Effector memory CD8-positive, alpha-beta T cell (primary cell): ENCODE measurements around the gene FRMD4B.

Experiments
- ATAC-seq: fragments of 150-1000 bp; cut with Tn5 transposase; replicated peaks from 2 replicates; pipeline ENCODE4 v1.10.0; 2021; ENCODE audit warnings: mild to moderate bottlenecking, moderate library complexity
- DNase-seq, 3 experiments: peaks; one replicate each; pipeline ENCODE4 v3.0.0; 2021
- H3K27ac Mint-ChIP-seq, 2 donors: one replicate each; pipeline ENCODE4 v1.8.0; 2022; ENCODE audit warnings: mild to moderate bottlenecking in 2 of 2, mixed read lengths in 2 of 2, moderate library complexity in 2 of 2
- H3K27me3 Mint-ChIP-seq, 2 donors: one replicate each; pipeline ENCODE4 v1.8.0; 2022; ENCODE audit warnings: mixed read lengths in 2 of 2
- H3K36me3 Mint-ChIP-seq: one replicate; pipeline ENCODE4 v1.8.0; 2022; ENCODE audit warnings: mild to moderate bottlenecking, moderate library complexity, mixed read lengths; ENCODE audit not compliant: insufficient read depth
- H3K4me1 Mint-ChIP-seq, 2 donors: one replicate each; pipeline ENCODE4 v1.8.0; 2022; ENCODE audit warnings: low read depth in 2 of 2, mixed read lengths in 2 of 2
- H3K4me3 Mint-ChIP-seq, 2 donors: one replicate each; pipeline ENCODE4 v1.8.0; 2022; ENCODE audit warnings: mild to moderate bottlenecking in 2 of 2, mixed read lengths in 2 of 2, moderate library complexity in 2 of 2
- H3K9me3 Mint-ChIP-seq, 2 donors: one replicate each; pipeline ENCODE4 v1.8.0; 2022; ENCODE audit warnings: mixed read lengths in 2 of 2

FRMD4B gene

DNA sequence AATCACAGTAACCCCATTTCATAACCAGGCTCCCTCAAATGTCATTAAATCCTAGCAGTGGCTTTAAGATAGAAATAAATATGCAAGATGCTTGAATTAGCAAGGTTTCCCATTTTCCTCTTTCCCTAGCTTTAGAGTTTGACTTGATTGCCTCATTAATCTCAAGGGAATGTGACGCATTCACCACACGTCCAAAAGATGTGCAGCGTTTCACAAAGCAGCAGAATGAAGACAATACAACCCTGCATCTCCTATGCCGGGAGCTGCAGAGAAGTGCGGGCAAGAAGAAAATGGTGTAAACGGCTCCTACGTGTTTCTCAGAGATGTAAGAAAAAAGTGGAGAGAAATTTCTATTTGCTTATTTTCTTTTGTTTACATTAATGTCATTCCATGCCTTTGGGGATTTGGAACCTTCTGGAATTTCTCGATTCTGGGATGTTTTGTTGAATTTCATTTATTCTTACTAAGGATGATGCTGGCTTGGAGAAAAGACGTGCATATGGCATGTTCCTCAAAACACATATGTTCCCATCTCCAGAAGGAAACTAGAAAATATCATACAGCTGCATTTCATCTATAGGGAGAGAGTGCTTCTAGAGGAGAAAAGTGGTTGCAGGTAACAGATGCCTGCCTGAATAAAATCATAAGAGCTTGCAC lies 27.8 kb upstream of the FRMD4B start:
- Mint-ChIP-seq H3K27ac (no peak overlapping the region), H3K4me3 (no peak overlapping the region), H3K36me3 (no peaks in the 10 kb centered on the region), H3K9me3 (no peaks in the 10 kb centered on the region), H3K27me3 (peaks cover 0 to 7% of the 10 kb centered on the region in 2 donors), H3K4me1 (peaks cover 5% of the 10 kb centered on the region in 2 donors)
- ATAC-seq (no peak), DNase-seq (no peak)

DNA sequence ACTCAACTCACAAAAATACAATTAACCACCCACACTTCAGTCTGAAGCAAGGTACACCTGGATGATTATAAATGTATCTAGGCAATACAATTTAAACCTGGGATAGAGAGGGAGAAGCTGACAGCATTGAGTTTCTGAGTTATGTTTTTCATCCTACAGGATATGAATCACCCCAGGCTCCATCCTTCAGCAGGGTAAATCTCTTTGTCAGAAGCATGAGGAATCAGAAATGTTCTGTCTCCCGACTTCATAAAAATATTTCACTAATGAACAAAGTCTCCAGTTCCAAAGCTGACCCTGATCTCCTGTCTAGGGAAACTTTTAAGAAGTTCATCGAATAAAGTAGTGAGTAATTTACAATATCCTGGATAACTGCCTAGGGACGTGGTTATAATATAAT lies 25.5 kb upstream of the FRMD4B start:
- Mint-ChIP-seq H3K27me3 (peaks cover 0 to 5% of the 10 kb centered on the region in 2 donors), H3K27ac (no peak overlapping the region), H3K36me3 (no peaks in the 10 kb centered on the region), H3K4me1 (peaks cover 5% of the 10 kb centered on the region in 2 donors), H3K4me3 (no peak overlapping the region), H3K9me3 (no peaks in the 10 kb centered on the region)
- DNase-seq (no peak), ATAC-seq (no peak)

GRCh38 chr3:69410301-69410700 lies 24.4 kb upstream of the FRMD4B start:
- no peak overlapping the region for H3K4me3 Mint-ChIP-seq
- H3K9me3 Mint-ChIP-seq, result no peaks in the 10 kb centered on the region
- H3K27ac Mint-ChIP-seq, result no peak overlapping the region
- H3K27me3 Mint-ChIP-seq, result peaks cover 0 to 5% of the 10 kb centered on the region in 2 donors
- H3K36me3 Mint-ChIP-seq, result no peaks in the 10 kb centered on the region
- ATAC-seq (peak; percentile 94), DNase-seq (peak; percentile 62 to 64 (median 63))
- peaks cover 5% of the 10 kb centered on the region in 2 donors for H3K4me1 Mint-ChIP-seq

DNA sequence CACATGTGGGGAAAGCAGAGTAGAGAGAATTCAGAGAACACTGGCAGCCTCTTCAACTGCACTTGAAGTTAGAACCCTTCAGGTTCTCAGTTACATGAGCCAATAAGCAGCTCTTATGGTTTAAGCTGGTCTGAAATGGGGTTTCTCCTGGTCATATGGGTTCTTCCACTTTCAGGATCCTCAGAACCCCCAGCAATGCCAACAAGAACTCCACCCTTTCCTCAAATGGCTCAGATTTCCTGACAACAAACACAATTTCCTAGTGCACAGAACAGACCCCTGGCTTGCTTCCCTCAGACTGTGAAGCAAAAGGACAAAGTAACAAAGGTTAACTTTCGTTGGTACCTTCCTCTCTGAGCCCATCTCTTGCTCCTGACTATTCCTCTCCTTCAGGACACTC lies 23.9 kb upstream of the FRMD4B start:
- DNase-seq (no peak), ATAC-seq (no peak)
- H3K4me1 Mint-ChIP-seq, result peaks cover 5% of the 10 kb centered on the region in 2 donors
- H3K27me3 Mint-ChIP-seq, result peaks cover 0 to 5% of the 10 kb centered on the region in 2 donors
- H3K27ac Mint-ChIP-seq, result no peak overlapping the region
- H3K4me3 Mint-ChIP-seq, result no peak overlapping the region
- no peaks in the 10 kb centered on the region for H3K36me3 Mint-ChIP-seq
- no peaks in the 10 kb centered on the region for H3K9me3 Mint-ChIP-seq

DNA sequence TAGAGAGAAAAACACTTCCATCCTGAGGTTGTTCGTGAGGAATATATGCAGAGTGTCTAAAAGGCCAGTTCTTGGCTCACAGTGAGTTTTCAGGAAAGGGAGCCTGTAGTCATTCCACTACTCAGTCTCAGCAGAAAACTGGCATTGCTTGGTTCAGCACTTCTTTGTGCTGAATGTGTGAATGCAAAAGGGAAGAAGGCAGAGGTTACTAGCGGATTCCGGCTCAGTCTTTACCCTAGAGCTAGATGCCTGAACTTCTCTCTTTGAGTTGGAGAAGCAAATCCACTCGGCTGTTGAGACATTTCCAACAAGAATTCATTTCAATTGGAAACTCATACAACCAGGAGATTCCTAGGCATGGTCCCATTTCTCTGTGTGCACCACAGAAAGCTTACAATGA lies 23.1 kb upstream of the FRMD4B start:
- H3K9me3 Mint-ChIP-seq, result no peaks in the 10 kb centered on the region
- no peaks in the 10 kb centered on the region for H3K36me3 Mint-ChIP-seq
- H3K4me3 Mint-ChIP-seq, result no peak overlapping the region

DNA sequence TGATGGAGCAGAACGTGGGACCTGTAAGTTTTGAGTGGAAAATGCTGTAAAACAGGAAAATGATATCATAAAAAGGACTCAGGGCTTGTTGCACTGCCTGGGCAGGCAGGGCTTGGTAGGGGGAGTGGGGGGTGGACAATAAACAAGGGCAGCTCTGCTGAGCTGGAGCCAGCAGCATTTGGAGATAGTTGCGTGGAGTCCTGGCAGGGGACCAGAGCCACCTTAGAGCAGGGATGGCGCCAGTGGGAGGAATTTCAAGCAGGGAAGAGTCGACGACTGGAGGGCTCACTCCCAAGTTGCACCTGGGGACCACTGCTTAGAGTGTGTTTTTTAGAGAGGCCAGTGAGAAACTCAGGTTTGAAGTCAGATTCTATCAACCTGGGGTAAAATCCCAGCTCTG lies 22.7 kb upstream of the FRMD4B start:
- Mint-ChIP-seq H3K36me3 (no peaks in the 10 kb centered on the region), H3K9me3 (no peaks in the 10 kb centered on the region), H3K27me3 (peaks cover 0 to 5% of the 10 kb centered on the region in 2 donors), H3K4me3 (no peak overlapping the region), H3K27ac (no peak overlapping the region), H3K4me1 (peaks cover 5% of the 10 kb centered on the region in 2 donors)
- DNase-seq, result no peak
- no peak for ATAC-seq

More for the DNA sequence above, 23.1 kb upstream of the FRMD4B start:
- ATAC-seq, result no peak
- Mint-ChIP-seq H3K27me3 (peaks cover 0 to 5% of the 10 kb centered on the region in 2 donors), H3K27ac (no peak overlapping the region), H3K4me1 (peaks cover 5% of the 10 kb centered on the region in 2 donors)
- DNase-seq, result no peak

DNA sequence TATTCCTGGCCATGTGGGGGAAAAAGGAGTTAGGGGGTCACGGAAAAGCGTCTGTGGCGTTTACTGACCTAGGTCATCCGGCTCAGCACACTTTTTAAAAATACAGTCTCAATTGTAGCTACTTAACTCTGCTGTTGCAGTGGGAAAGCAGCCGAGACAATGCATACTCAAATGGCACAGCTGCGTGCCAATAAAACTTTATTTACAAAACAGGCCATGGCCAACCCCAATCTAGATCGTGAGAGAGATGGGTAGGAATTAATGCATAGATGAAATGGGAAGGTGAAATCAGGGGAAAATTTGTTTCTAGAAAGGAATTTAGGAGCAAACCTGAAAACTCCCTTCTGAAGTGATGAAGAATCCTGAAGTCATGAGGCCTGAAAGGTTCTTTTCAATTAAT lies 22.0 kb upstream of the FRMD4B start:
- peaks cover 5% of the 10 kb centered on the region in 2 donors for H3K4me1 Mint-ChIP-seq
- peaks cover 0 to 5% of the 10 kb centered on the region in 2 donors for H3K27me3 Mint-ChIP-seq
- H3K27ac Mint-ChIP-seq, result no peak overlapping the region
- ATAC-seq (no peak), DNase-seq (no peak)
- no peaks in the 10 kb centered on the region for H3K36me3 Mint-ChIP-seq
- no peaks in the 10 kb centered on the region for H3K9me3 Mint-ChIP-seq
- H3K4me3 Mint-ChIP-seq, result no peak overlapping the region

DNA sequence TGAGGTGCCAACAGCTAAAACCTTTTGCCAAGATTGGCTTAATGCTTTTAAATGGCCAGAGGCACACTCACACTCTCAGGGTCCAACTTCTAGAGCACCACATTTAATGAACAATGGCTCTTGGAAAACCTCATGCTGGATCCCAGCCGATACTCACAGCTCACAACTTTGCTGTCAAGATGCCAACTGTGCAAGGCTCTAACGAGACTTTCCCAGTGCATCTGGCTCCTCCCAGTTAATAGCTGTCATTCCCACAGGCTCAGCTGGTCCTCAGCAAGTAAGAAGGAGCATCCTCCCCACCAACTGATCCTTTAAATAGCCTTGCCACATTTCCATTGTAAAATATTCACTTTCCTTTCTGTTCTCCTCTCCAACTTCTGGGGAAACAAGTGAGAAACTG lies 20.3 kb upstream of the FRMD4B start:
- DNase-seq (no peak), ATAC-seq (no peak)
- Mint-ChIP-seq H3K27me3 (peaks cover 0 to 5% of the 10 kb centered on the region in 2 donors), H3K36me3 (no peaks in the 10 kb centered on the region), H3K4me3 (no peak overlapping the region), H3K4me1 (peaks cover 5% of the 10 kb centered on the region in 2 donors), H3K9me3 (no peaks in the 10 kb centered on the region), H3K27ac (no peak overlapping the region)

DNA sequence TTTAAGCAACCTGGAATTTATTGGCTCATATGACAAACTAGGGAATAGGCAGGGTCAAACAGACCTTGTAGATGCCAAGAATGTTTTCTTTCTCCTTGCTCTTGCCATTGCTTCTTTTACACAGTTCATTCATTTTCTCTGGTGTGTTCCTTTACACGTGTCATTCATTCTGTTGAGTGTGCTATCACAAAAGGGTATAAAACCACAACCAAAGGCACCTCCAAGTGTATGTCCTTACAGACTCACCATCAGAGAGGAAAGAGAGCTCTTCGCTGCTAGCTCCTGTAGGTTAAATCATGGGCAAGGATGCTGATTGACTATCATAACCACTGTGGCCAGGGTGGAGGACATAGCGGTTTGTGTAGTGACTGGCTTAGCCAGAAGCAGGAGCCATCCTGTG lies 19.2 kb upstream of the FRMD4B start:
- no peaks in the 10 kb centered on the region for H3K9me3 Mint-ChIP-seq
- DNase-seq (no peak), ATAC-seq (no peak)
- no peaks in the 10 kb centered on the region for H3K36me3 Mint-ChIP-seq
- H3K4me3 Mint-ChIP-seq, result no peak overlapping the region
- peaks cover 3 to 5% of the 10 kb centered on the region in 2 donors for H3K27me3 Mint-ChIP-seq
- no peak overlapping the region for H3K27ac Mint-ChIP-seq
- H3K4me1 Mint-ChIP-seq, result peaks cover under 1 to 1% of the 10 kb centered on the region in 2 donors

DNA sequence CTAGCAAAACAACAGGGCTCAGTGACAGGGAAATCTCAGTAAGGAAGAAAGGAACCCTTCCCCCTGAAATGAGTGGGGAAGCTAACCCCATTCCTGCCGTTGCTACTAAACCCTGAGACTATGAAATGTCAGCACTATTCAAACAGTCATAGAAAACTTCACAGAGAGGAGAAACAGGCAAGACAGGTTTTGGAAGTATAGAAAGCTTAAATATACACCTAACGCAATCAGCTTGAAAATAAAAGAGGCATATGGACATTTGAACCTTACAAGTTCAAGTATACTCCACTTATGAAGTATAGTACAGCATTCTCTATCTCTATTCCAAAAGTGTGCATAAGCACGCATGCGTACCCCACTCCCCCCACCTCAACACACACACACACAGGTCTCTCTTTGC lies 17.6 kb upstream of the FRMD4B start:
- DNase-seq (no peak), ATAC-seq (no peak)

DNA sequence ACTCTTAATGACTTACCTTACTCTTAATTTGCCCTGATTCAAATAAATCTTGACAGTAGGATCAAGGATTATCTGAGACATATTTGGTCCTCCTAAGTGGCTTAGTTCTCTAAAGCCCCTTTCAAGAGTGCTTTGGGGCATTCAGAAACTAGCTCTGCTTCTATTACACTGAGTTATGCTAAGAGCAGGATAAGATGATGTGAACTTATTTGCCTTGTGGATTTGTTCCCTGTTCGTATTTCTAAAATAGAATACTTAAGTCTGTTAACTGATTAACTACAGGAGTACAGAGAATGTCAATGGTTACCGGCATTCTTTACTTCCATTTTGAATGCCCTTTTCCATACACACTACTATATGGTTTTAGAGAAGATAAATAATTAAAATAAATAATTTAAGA lies 14.8 kb upstream of the FRMD4B start:
- Mint-ChIP-seq H3K36me3 (no peaks in the 10 kb centered on the region), H3K27me3 (peaks cover 5 to 18% of the 10 kb centered on the region in 2 donors), H3K4me3 (no peak overlapping the region), H3K27ac (no peak overlapping the region), H3K9me3 (no peaks in the 10 kb centered on the region), H3K4me1 (no peaks in the 10 kb centered on the region)
- DNase-seq (no peak), ATAC-seq (no peak)

More for the DNA sequence above, 17.6 kb upstream of the FRMD4B start:
- Mint-ChIP-seq H3K36me3 (no peaks in the 10 kb centered on the region), H3K9me3 (no peaks in the 10 kb centered on the region), H3K4me3 (no peak overlapping the region), H3K4me1 (no peaks in the 10 kb centered on the region), H3K27me3 (peaks cover 3 to 8% of the 10 kb centered on the region in 2 donors), H3K27ac (no peak overlapping the region)

DNA sequence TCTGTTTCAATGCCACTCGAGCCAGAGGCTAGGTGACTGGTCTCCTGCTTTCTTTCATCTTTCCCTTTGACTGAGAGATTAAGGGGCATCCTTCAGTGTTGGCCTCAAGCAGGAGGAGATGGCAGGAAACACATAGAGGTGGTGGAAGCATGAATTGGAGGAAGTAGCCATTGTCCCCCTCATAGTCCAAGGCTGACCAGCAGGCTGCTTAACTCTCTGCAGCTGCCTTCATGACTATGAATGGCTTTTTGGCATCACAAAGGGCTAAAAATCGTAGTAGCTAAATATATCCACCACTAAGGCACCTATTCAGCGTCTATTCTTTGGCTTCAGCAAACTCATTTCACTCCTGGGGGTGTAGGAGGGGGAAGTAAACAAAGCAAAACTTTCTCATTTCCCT lies 7.0 kb upstream of the FRMD4B start:
- Mint-ChIP-seq H3K9me3 (no peaks in the 10 kb centered on the region), H3K4me3 (no peak overlapping the region), H3K27ac (no peak overlapping the region), H3K36me3 (peaks cover 3% of the 10 kb centered on the region), H3K27me3 (peaks cover 45 to 65% of the 10 kb centered on the region in 2 donors), H3K4me1 (no peaks in the 10 kb centered on the region)
- ATAC-seq (no peak), DNase-seq (no peak)

GRCh38 chr3:69392415-69392814 lies 6.5 kb upstream of the FRMD4B start:
- no peaks in the 10 kb centered on the region for H3K4me1 Mint-ChIP-seq
- H3K9me3 Mint-ChIP-seq, result no peaks in the 10 kb centered on the region
- H3K36me3 Mint-ChIP-seq, result peaks cover 3% of the 10 kb centered on the region
- no peak overlapping the region for H3K4me3 Mint-ChIP-seq
- DNase-seq (no peak), ATAC-seq (no peak)
- no peak overlapping the region for H3K27ac Mint-ChIP-seq
- H3K27me3 Mint-ChIP-seq, result peaks cover 46 to 66% of the 10 kb centered on the region in 2 donors

DNA sequence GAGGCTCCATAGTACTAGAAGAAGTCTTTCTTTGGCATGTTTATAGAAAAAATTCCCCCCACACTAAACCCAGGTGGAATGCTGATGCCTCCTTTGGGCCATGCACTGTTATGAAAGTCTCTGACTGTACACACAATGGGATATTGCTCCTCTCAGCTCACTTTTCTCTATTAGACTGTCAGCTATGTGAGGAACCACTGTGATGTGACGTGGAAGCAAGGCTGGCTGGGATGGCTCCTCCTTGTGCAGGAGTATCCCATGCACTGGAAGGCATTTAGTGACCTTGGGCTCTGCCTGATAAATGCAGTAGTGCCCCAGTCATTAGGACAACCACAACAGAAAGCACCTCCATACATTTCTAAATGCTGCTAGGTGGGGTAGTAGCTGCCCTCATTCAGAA lies 5.7 kb upstream of the FRMD4B start:
- Mint-ChIP-seq H3K4me3 (no peak overlapping the region), H3K36me3 (peaks cover 3% of the 10 kb centered on the region), H3K27me3 (peaks cover 41 to 61% of the 10 kb centered on the region in 2 donors), H3K27ac (no peak overlapping the region), H3K9me3 (no peaks in the 10 kb centered on the region), H3K4me1 (peaks cover under 1 to 5% of the 10 kb centered on the region in 2 donors)
- ATAC-seq (no peak), DNase-seq (no peak)
